ENCODE data around the gene LRRC8C. TPM values are rescaled to one million over a fixed set of nuclear protein-coding genes. Genes with fewer than 3 reads are reported as not detected.

Gene LRRC8C
- total and polyA plus RNA-seq, 4 donors, result 0.63 to 3.5 (median 1.5) TPM

DNA sequence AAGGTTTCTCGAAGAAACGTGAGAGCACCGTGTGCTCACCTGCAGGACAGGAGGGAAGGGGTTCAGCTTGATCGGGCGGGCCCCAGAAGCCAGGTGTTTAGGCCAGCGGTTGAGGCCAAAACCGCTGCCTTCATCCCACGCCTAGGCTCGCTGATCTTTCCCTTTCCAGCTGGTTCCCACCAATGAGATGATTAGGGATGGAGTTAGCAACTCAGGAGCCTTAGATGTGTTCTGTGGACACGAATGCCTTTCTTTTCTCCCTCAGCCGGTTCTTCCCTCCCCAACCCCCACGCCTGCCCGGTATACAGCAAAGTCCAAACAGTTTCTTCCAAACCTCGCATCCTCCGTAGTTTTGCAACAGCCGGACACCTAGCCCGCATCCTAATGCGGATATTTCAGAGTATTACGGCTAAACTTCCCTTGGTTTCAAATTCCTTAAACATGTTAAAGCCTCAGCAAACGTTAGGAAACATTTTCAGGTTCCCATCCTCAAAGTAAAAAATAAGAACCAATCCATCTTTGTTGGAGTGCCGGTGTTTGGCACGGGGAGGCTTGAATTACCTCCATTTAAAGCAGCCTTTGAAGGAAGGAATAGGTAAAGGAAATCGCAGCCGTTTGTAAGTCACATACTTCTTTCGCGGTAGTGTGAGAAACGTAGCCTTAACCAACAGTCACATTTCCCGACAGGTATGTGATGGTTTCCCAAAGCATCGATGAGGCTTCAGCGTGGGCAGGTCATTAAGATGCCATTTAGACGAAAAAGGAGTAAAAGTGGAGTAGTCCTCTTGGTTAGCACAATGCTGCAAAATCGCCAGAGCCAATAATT is 1.1 kb downstream of the LRRC8C start:
- Histone ChIP-seq H3K4me3 (ENCODE audit: low read depth in 1 of 3, low read length in 3 of 3) (peak overlapping the region; percentile 59 to 78 (median 76)), H3K27me3 (ENCODE audit: control insufficient read depth in 4 of 4, insufficient read depth in 4 of 4, low read length in 3 of 4) (peaks cover 0 to 7% (median 0%) of the 10 kb centered on the region in 4 donors), H3K9ac (ENCODE audit: low read depth in 1 of 2, low read length in 2 of 2) (peak overlapping the region; percentile 49 to 64), H3K9me3 (ENCODE audit: control insufficient read depth in 4 of 4, low read length in 3 of 4) (no peaks in the 10 kb centered on the region), H3K36me3 (ENCODE audit: control insufficient read depth in 4 of 4, insufficient read depth in 3 of 4, low read depth in 1 of 4, low read length in 3 of 4) (no peaks in the 10 kb centered on the region), H3K27ac (ENCODE audit: low read depth in 1 of 2, low read length in 2 of 2) (peak overlapping the region; percentile 47 to 79), H3K4me1 (ENCODE audit: control insufficient read depth in 4 of 4, insufficient read depth in 4 of 4, low read length in 3 of 4) (peaks cover 0 to 21% (median 10%) of the 10 kb centered on the region in 4 donors)
- no peak for TF ChIP-seq SP1 (IDR thresholded peaks at IDR 0.05)
- peak; percentile 31 to 53 for TF ChIP-seq HNF4A (conservative IDR thresholded peaks at IDR 0.05)
- TF ChIP-seq RAD21 (IDR thresholded peaks at IDR 0.05), result no peak
- DNase-seq (ENCODE audit: low spot score), result no peak
- WGBS, result 7% methylated on average over 32 of the region's 32 CpGs

- H3K36me3 ChIP-seq (ENCODE audit: control insufficient read depth in 4 of 4, insufficient read depth in 3 of 4, low read depth in 1 of 4, low read length in 3 of 4), result no peaks in the 10 kb centered on the region
- TF ChIP-seq TAF1 (conservative IDR thresholded peaks at IDR 0.05) (no peak), FOXA1 (IDR thresholded peaks at IDR 0.05) (no peak), EGR1 (IDR thresholded peaks at IDR 0.05; ENCODE audit: low read depth in 2 of 2) (no peak), FOXA2 (IDR thresholded peaks at IDR 0.05) (no peak), REST (IDR thresholded peaks at IDR 0.05) (no peak)
- no peaks in the 10 kb centered on the region for H3K9me3 ChIP-seq (ENCODE audit: control insufficient read depth in 4 of 4, low read length in 3 of 4)
- H3K9ac ChIP-seq (ENCODE audit: low read depth in 1 of 2, low read length in 2 of 2), result no peak overlapping the region
- no peak for DNase-seq (ENCODE audit: low spot score)
- H3K4me3 ChIP-seq (ENCODE audit: low read depth in 1 of 3, low read length in 3 of 3), result no peak overlapping the region
- WGBS, result 80% methylated on average over 6 of the region's 6 CpGs
- H3K27me3 ChIP-seq (ENCODE audit: control insufficient read depth in 4 of 4, insufficient read depth in 4 of 4, low read length in 3 of 4), result peaks cover 0 to 7% (median 0%) of the 10 kb centered on the region in 4 donors
- H3K27ac ChIP-seq (ENCODE audit: low read depth in 1 of 2, low read length in 2 of 2), result no peak overlapping the region
- H3K4me1 ChIP-seq (ENCODE audit: control insufficient read depth in 4 of 4, insufficient read depth in 4 of 4, low read length in 3 of 4), result peaks cover 0 to 21% (median 10%) of the 10 kb centered on the region in 4 donors
Observed at GRCh38 chr1:89635825-89636815, 3.2 kb downstream of the LRRC8C start.

- H3K9ac ChIP-seq (ENCODE audit: low read depth in 1 of 2, low read length in 2 of 2), result no peak overlapping the region
- H3K9me3 ChIP-seq (ENCODE audit: control insufficient read depth in 4 of 4, low read length in 3 of 4), result no peaks in the 10 kb centered on the region
- no peak for DNase-seq (ENCODE audit: low spot score)
- no peak overlapping the region for H3K4me3 ChIP-seq (ENCODE audit: low read depth in 1 of 3, low read length in 3 of 3)
- H3K27ac ChIP-seq (ENCODE audit: low read depth in 1 of 2, low read length in 2 of 2), result no peak overlapping the region
- peaks cover 0 to 16% (median 9%) of the 10 kb centered on the region in 4 donors for H3K4me1 ChIP-seq (ENCODE audit: control insufficient read depth in 4 of 4, insufficient read depth in 4 of 4, low read length in 3 of 4)
- TF ChIP-seq FOXA2 (IDR thresholded peaks at IDR 0.05), result no peak
- H3K36me3 ChIP-seq (ENCODE audit: control insufficient read depth in 4 of 4, insufficient read depth in 3 of 4, low read depth in 1 of 4, low read length in 3 of 4), result no peaks in the 10 kb centered on the region
- H3K27me3 ChIP-seq (ENCODE audit: control insufficient read depth in 4 of 4, insufficient read depth in 4 of 4, low read length in 3 of 4), result peaks cover 0 to 4% (median 0%) of the 10 kb centered on the region in 4 donors
Observed at GRCh38 chr1:89637496-89637895, 4.6 kb downstream of the LRRC8C start.

All from liver (tissue), 9 donors.